ENCODE results near the gene PLCH1.

DNA sequence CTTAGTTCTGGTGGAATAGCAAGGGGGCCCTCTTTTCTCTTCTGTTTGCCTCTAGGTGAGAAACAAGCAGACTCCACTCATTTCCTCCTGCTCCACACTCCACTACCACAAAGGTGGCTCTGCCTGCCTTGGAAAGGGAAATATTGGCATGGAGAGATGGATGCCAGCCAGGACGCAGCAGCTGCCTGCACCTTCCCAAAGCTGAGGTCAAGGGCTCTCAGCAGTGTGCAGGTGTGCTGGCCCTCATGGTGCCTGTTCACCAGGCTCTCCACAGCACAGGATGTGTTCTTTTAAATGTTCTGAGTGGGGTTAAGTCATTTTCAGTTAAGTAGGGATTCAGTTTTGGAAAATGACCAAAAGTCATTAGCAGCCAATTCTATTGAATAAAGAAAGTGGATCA is 240.2 kb downstream of the PLCH1 start:
- TF ChIP-seq CTCF (conservative IDR thresholded peaks at IDR 0.05; ENCODE audit: low read depth, low read length) (no peak), EZH2phosphoT487 (IDR thresholded peaks at IDR 0.05; ENCODE audit: borderline replicate concordance, low read length) (no peak), EZH2 (IDR thresholded peaks at IDR 0.05; ENCODE audit: low read length, unreplicated experiment) (no peak)
